ENCODE measurements around the gene XPNPEP2.

XPNPEP2 gene

GRCh38 chrX:129760981-129761380 is 22.2 kb downstream of the XPNPEP2 start:
- H3K27me3 ChIP-seq (ENCODE audit: insufficient read depth, low read length) = no peaks in the 10 kb centered on the region
- no peak overlapping the region for H3K9ac ChIP-seq (ENCODE audit: low read length)
- no peak overlapping the region for H3K4me2 ChIP-seq (ENCODE audit: low read length)
- no peaks in the 10 kb centered on the region for H3K9me3 ChIP-seq (ENCODE audit: insufficient read depth, low read depth, low read length)
- H4K12ac ChIP-seq (ENCODE audit: low read depth, low read length) = no peak overlapping the region
- no peak overlapping the region for H2BK5ac ChIP-seq (ENCODE audit: low read depth, low read length, poor library complexity)
- DNase-seq = no peak
- no CpG with 5 or more reads among the region's 6 CpGs for WGBS (ENCODE audit: extremely low coverage, insufficient coverage, insufficient read length)
- no peaks in the 10 kb centered on the region for H3K36me3 ChIP-seq (ENCODE audit: control insufficient read depth in 1 of 2, insufficient read depth in 2 of 2, low read length in 2 of 2)
- no peak overlapping the region for H3K14ac ChIP-seq (ENCODE audit: low read length)
- no peaks in the 10 kb centered on the region for H3K4me1 ChIP-seq (ENCODE audit: control insufficient read depth in 1 of 2, insufficient read depth in 2 of 2, low read length in 2 of 2)
- H3K23ac ChIP-seq (ENCODE audit: low read length) = no peak overlapping the region
- H3K27ac ChIP-seq (ENCODE audit: low read depth, low read length) = no peak overlapping the region
- no peak overlapping the region for H3K4me3 ChIP-seq (ENCODE audit: low read depth, low read length)
- H2AFZ ChIP-seq (ENCODE audit: insufficient read depth, low read length, poor library complexity) = no peak overlapping the region
- H3K79me1 ChIP-seq (ENCODE audit: low read length) = no peaks in the 10 kb centered on the region
- no peak overlapping the region for H2BK12ac ChIP-seq (ENCODE audit: low read length)
- H2BK120ac ChIP-seq (ENCODE audit: insufficient read depth, low read length, poor library complexity) = no peak overlapping the region
- H4K91ac ChIP-seq (ENCODE audit: low read depth, low read length) = no peak overlapping the region
- H3K18ac ChIP-seq (ENCODE audit: low read length) = no peak overlapping the region
- H3K79me2 ChIP-seq (ENCODE audit: control insufficient read depth, insufficient read depth, low read length, poor library complexity) = no peaks in the 10 kb centered on the region
- H4K8ac ChIP-seq (ENCODE audit: low read depth, low read length) = no peak overlapping the region
- no peak overlapping the region for H2AK5ac ChIP-seq (ENCODE audit: low read length)
- no peak overlapping the region for H3K4ac ChIP-seq (ENCODE audit: low read depth, low read length)

- H3K79me1 ChIP-seq (ENCODE audit: low read length) = no peaks in the 10 kb centered on the region
- H4K91ac ChIP-seq (ENCODE audit: low read depth, low read length) = no peak overlapping the region
- no peak for DNase-seq
- no peak overlapping the region for H4K8ac ChIP-seq (ENCODE audit: low read depth, low read length)
- no peak overlapping the region for H2BK5ac ChIP-seq (ENCODE audit: low read depth, low read length, poor library complexity)
- no peak overlapping the region for H3K4ac ChIP-seq (ENCODE audit: low read depth, low read length)
- H3K9ac ChIP-seq (ENCODE audit: low read length) = no peak overlapping the region
- no peaks in the 10 kb centered on the region for H3K4me1 ChIP-seq (ENCODE audit: control insufficient read depth in 1 of 2, insufficient read depth in 2 of 2, low read length in 2 of 2)
- H4K12ac ChIP-seq (ENCODE audit: low read depth, low read length) = no peak overlapping the region
- H3K4me2 ChIP-seq (ENCODE audit: low read length) = no peak overlapping the region
- no peak overlapping the region for H2AK5ac ChIP-seq (ENCODE audit: low read length)
- H3K4me3 ChIP-seq (ENCODE audit: low read depth, low read length) = no peak overlapping the region
- no peak overlapping the region for H3K14ac ChIP-seq (ENCODE audit: low read length)
- no peaks in the 10 kb centered on the region for H3K36me3 ChIP-seq (ENCODE audit: control insufficient read depth in 1 of 2, insufficient read depth in 2 of 2, low read length in 2 of 2)
- H3K27ac ChIP-seq (ENCODE audit: low read depth, low read length) = no peak overlapping the region
- no peaks in the 10 kb centered on the region for H3K9me3 ChIP-seq (ENCODE audit: insufficient read depth, low read depth, low read length)
- H3K18ac ChIP-seq (ENCODE audit: low read length) = no peak overlapping the region
- no peak overlapping the region for H2AFZ ChIP-seq (ENCODE audit: insufficient read depth, low read length, poor library complexity)
- no peaks in the 10 kb centered on the region for H3K27me3 ChIP-seq (ENCODE audit: insufficient read depth, low read length)
- H2BK12ac ChIP-seq (ENCODE audit: low read length) = no peak overlapping the region
- H3K23ac ChIP-seq (ENCODE audit: low read length) = no peak overlapping the region
- H2BK120ac ChIP-seq (ENCODE audit: insufficient read depth, low read length, poor library complexity) = no peak overlapping the region
- H3K79me2 ChIP-seq (ENCODE audit: control insufficient read depth, insufficient read depth, low read length, poor library complexity) = no peaks in the 10 kb centered on the region
- WGBS (ENCODE audit: extremely low coverage, insufficient coverage, insufficient read length) = no CpG with 5 or more reads among the region's 4 CpGs
These were observed 22.8 kb downstream of the XPNPEP2 start for GRCh38 chrX:129761596-129761995.

- H3K27me3 ChIP-seq (ENCODE audit: insufficient read depth, low read length) = no peaks in the 10 kb centered on the region
- no peak overlapping the region for H2AK5ac ChIP-seq (ENCODE audit: low read length)
- H2BK12ac ChIP-seq (ENCODE audit: low read length) = no peak overlapping the region
- no peak overlapping the region for H3K23ac ChIP-seq (ENCODE audit: low read length)
- no peaks in the 10 kb centered on the region for H3K9me3 ChIP-seq (ENCODE audit: insufficient read depth, low read depth, low read length)
- H3K4me2 ChIP-seq (ENCODE audit: low read length) = no peak overlapping the region
- no peak overlapping the region for H2BK120ac ChIP-seq (ENCODE audit: insufficient read depth, low read length, poor library complexity)
- H4K91ac ChIP-seq (ENCODE audit: low read depth, low read length) = no peak overlapping the region
- H3K4me1 ChIP-seq (ENCODE audit: control insufficient read depth in 1 of 2, insufficient read depth in 2 of 2, low read length in 2 of 2) = no peaks in the 10 kb centered on the region
- no peaks in the 10 kb centered on the region for H3K79me2 ChIP-seq (ENCODE audit: control insufficient read depth, insufficient read depth, low read length, poor library complexity)
- H3K18ac ChIP-seq (ENCODE audit: low read length) = no peak overlapping the region
- no CpG with 5 or more reads among the region's 3 CpGs for WGBS (ENCODE audit: extremely low coverage, insufficient coverage, insufficient read length)
- no peak overlapping the region for H2BK5ac ChIP-seq (ENCODE audit: low read depth, low read length, poor library complexity)
- no peak overlapping the region for H3K4ac ChIP-seq (ENCODE audit: low read depth, low read length)
- no peaks in the 10 kb centered on the region for H3K36me3 ChIP-seq (ENCODE audit: control insufficient read depth in 1 of 2, insufficient read depth in 2 of 2, low read length in 2 of 2)
- H3K14ac ChIP-seq (ENCODE audit: low read length) = no peak overlapping the region
- H3K79me1 ChIP-seq (ENCODE audit: low read length) = no peaks in the 10 kb centered on the region
- no peak overlapping the region for H3K27ac ChIP-seq (ENCODE audit: low read depth, low read length)
- no peak overlapping the region for H3K9ac ChIP-seq (ENCODE audit: low read length)
- no peak overlapping the region for H4K12ac ChIP-seq (ENCODE audit: low read depth, low read length)
- DNase-seq = no peak
- H4K8ac ChIP-seq (ENCODE audit: low read depth, low read length) = no peak overlapping the region
- no peak overlapping the region for H2AFZ ChIP-seq (ENCODE audit: insufficient read depth, low read length, poor library complexity)
- no peak overlapping the region for H3K4me3 ChIP-seq (ENCODE audit: low read depth, low read length)
These were observed 23.7 kb downstream of the XPNPEP2 start for GRCh38 chrX:129762448-129762847.

GRCh38 chrX:129763666-129764065 is 24.9 kb downstream of the XPNPEP2 start:
- no peak overlapping the region for H3K23ac ChIP-seq (ENCODE audit: low read length)
- no peak overlapping the region for H3K4me2 ChIP-seq (ENCODE audit: low read length)
- no peaks in the 10 kb centered on the region for H3K36me3 ChIP-seq (ENCODE audit: control insufficient read depth in 1 of 2, insufficient read depth in 2 of 2, low read length in 2 of 2)
- no peak overlapping the region for H2BK120ac ChIP-seq (ENCODE audit: insufficient read depth, low read length, poor library complexity)
- H2AK5ac ChIP-seq (ENCODE audit: low read length) = no peak overlapping the region
- H4K8ac ChIP-seq (ENCODE audit: low read depth, low read length) = no peak overlapping the region
- H3K27ac ChIP-seq (ENCODE audit: low read depth, low read length) = no peak overlapping the region
- H3K4me1 ChIP-seq (ENCODE audit: control insufficient read depth in 1 of 2, insufficient read depth in 2 of 2, low read length in 2 of 2) = no peaks in the 10 kb centered on the region
- H3K79me1 ChIP-seq (ENCODE audit: low read length) = no peaks in the 10 kb centered on the region
- no peak overlapping the region for H3K9ac ChIP-seq (ENCODE audit: low read length)
- H3K4ac ChIP-seq (ENCODE audit: low read depth, low read length) = no peak overlapping the region
- no peak overlapping the region for H4K12ac ChIP-seq (ENCODE audit: low read depth, low read length)
- no peak overlapping the region for H2BK12ac ChIP-seq (ENCODE audit: low read length)
- no peaks in the 10 kb centered on the region for H3K79me2 ChIP-seq (ENCODE audit: control insufficient read depth, insufficient read depth, low read length, poor library complexity)
- no peak overlapping the region for H4K91ac ChIP-seq (ENCODE audit: low read depth, low read length)
- H3K14ac ChIP-seq (ENCODE audit: low read length) = no peak overlapping the region
- H2BK5ac ChIP-seq (ENCODE audit: low read depth, low read length, poor library complexity) = no peak overlapping the region
- H3K27me3 ChIP-seq (ENCODE audit: insufficient read depth, low read length) = no peaks in the 10 kb centered on the region
- no peak overlapping the region for H2AFZ ChIP-seq (ENCODE audit: insufficient read depth, low read length, poor library complexity)
- H3K9me3 ChIP-seq (ENCODE audit: insufficient read depth, low read depth, low read length) = no peaks in the 10 kb centered on the region
- no peak for DNase-seq
- no peak overlapping the region for H3K4me3 ChIP-seq (ENCODE audit: low read depth, low read length)
- no peak overlapping the region for H3K18ac ChIP-seq (ENCODE audit: low read length)

Data from trophoblast cell (in vitro differentiated cells and primary cell).